HG03280 (cell line): Measurements from ENCODE around the gene HOXD10.

Experiments
- ATAC-seq: cut with Tn5 transposase; IDR thresholded peaks from one replicate; pipeline ENCODE4 v1.9.1; 2021; ENCODE audit warnings: mild to moderate bottlenecking, moderate library complexity; ENCODE audit not compliant: unreplicated experiment

The HOXD10 gene

DNA sequence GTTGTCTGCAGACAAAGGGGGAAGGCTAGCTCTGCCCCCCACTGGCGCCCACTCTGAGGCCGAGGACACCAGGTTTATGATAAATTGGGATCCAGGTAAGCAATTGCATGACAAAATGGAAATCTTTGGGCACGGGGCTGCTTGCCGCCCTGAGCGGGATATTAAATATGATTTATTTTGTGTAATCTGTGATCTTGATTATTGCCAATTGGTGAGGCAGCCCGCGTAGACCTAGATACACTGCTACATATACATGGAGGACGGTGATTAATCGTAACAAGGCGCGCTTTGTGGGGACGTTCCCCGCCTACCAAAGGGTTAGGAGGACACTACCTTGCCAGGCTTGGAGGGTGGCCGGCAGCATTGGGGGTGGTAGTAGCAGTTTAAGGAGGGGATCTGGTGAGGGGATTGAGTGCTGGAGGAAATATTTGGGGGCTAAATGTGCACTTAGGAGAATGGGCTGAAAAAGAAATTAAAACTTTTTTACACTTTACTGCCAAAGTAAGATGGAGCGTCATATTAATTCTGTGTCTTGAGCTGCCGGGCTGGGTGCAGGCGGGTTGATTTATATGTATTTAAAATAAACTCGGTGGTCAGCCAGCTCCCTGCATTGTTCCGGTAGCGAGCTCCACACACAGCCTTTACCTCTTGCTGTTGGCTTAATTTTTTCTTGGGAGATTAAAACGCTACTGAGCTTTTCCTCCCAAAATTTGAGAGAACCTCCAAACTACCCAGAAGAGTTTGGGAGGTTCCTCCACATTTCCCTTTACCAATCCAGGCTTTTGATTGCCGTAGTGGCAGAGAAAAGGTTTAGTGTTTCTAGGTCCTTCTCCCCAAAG is 44.6 kb downstream of the HOXD10 start:
- ATAC-seq = no peak

DNA sequence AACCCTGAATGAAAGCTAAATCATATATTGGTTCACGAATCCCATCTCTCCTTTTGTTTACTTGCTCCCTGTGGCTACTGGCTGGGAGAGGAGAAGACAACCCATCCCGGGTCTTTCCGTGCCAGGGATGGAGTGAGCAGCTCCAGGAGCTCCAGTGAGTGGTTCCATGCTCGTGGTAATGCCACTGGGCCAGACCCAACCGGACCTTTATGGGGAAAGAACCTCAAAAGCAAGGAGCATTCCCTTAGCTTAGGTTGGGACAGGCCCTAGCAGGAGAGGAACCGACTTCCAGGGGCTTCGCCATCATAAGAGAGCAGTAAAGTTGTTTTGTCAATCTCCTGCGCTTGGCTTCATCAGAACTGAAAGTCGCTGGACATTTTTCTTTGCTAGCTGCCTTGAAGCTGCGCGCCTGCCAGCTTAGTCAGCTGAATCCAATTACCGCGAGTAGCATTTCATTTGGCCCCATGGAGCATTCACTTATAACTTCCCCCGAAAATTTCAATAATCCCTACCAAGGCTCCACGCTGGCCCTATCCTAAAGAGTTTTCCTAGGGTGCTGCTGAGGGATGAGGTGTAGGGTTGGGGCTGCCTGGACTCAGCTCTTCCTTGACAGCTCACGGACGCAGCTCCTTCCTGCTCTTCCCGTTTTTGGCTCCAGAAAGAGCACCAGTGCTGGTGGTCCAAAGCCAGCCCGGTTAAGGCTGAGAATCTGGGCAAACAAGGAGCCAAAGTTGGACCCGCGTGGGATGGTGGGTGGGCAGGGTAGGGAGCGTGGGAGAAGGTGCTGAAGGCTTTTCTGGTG is 45.4 kb downstream of the HOXD10 start:
- no peak for ATAC-seq

GRCh38 chr2:176162911-176163671 is 46.5 kb downstream of the HOXD10 start:
- no peak for ATAC-seq

- no peak for ATAC-seq
Observed at GRCh38 chr2:176163672-176164056, 47.1 kb downstream of the HOXD10 start.

- no peak for ATAC-seq
Observed at GRCh38 chr2:176164201-176164600, 47.6 kb downstream of the HOXD10 start.

GRCh38 chr2:176164611-176165369 is 48.2 kb downstream of the HOXD10 start:
- ATAC-seq = no peak

DNA sequence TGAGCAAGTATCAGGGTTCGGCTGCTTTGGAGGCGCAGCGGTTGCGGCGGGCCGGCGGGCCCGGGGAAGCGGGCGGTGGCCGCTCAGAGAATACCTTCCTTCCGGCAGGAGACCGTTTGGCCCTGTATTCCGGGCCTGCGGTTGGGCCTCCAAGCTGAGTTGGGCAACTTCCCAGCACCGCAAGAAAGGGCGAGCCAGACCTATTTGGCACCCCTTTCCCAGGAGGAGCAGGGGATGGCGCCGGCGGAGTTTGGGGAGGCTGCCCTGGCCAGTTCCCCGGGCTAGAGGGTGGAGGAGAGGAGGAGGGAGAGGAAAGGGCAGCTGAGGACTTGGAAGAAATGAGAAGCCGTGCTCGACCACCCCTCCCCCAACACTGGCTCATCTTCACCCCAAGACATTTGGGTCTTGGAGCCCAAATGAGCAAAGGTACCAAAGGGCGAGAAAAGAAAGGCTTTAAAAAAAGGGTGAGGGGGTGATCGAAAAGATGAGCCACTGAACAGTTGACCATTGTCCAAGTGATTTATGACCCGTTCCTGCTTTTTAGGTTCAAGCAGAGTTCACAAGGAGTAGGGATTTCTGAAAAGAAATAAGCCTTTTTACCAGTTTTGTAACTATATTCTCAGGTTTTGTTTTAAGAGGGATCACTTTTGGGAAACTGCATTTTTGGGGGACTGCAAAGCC is 48.9 kb downstream of the HOXD10 start:
- no peak for ATAC-seq

GRCh38 chr2:176166272-176166671 is 49.7 kb downstream of the HOXD10 start:
- ATAC-seq = no peak

- no peak for ATAC-seq
Observed at GRCh38 chr2:176167398-176167797, 50.8 kb downstream of the HOXD10 start.

DNA sequence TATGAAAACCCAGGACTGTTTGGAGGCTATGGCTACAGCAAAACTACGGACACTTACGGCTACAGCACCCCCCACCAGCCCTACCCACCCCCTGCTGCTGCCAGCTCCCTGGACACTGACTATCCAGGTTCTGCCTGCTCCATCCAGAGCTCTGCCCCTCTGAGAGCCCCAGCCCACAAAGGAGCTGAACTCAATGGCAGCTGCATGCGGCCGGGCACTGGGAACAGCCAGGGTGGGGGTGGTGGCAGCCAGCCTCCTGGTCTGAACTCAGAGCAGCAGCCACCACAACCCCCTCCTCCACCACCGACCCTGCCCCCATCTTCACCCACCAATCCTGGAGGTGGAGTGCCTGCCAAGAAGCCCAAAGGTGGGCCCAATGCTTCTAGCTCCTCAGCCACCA is 52.6 kb downstream of the HOXD10 start:
- no peak for ATAC-seq
